Gastrocnemius medialis (tissue), 4 donors: ENCODE data around the gene KEAP1.

Experiments used
- POLR2A ChIP-seq, 2 donors: fragments of 450-650 bp; IDR thresholded peaks; one replicate each; pipeline ENCODE4 v1.6.1; 2017; ENCODE audit warnings: antibody characterized with exemption in 2 of 2, mild to moderate bottlenecking in 2 of 2, moderate library complexity in 2 of 2
- TF ChIP-seq, protein P1 (sequence below), 5 experiments: fragments of 450-650 bp in 3 of 5; fragments of 200-600 bp in 2 of 5; sonication (generic) in 2 of 5; IDR thresholded peaks in 4 of 5; conservative IDR thresholded peaks in 1 of 5; 1 replicate in 4 of 5; 2 replicates in 1 of 5; pipeline ENCODE4 v1.5.1; 2016 to 2019; ENCODE audit warnings: antibody characterized with exemption in 5 of 5, mild to moderate bottlenecking in 3 of 5, moderate library complexity in 3 of 5

- TF ChIP-seq, protein P1, sequence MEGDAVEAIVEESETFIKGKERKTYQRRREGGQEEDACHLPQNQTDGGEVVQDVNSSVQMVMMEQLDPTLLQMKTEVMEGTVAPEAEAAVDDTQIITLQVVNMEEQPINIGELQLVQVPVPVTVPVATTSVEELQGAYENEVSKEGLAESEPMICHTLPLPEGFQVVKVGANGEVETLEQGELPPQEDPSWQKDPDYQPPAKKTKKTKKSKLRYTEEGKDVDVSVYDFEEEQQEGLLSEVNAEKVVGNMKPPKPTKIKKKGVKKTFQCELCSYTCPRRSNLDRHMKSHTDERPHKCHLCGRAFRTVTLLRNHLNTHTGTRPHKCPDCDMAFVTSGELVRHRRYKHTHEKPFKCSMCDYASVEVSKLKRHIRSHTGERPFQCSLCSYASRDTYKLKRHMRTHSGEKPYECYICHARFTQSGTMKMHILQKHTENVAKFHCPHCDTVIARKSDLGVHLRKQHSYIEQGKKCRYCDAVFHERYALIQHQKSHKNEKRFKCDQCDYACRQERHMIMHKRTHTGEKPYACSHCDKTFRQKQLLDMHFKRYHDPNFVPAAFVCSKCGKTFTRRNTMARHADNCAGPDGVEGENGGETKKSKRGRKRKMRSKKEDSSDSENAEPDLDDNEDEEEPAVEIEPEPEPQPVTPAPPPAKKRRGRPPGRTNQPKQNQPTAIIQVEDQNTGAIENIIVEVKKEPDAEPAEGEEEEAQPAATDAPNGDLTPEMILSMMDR (IDR thresholded peaks at IDR 0.05 in 4 of 5, conservative IDR thresholded peaks at IDR 0.05 in 1 of 5) = no peak
- TF ChIP-seq POLR2A (IDR thresholded peaks at IDR 0.05) = no peak
Observed at GRCh38 chr19:10452726-10453618, 50.2 kb downstream of the KEAP1 start.
